Neural cell (in vitro differentiated cells): ENCODE results near the gene RLN3. TPM values are rescaled to one million over a fixed set of nuclear protein-coding genes. Genes with fewer than 3 reads are reported as not detected.
"Not testable (repeated sequence)": the region's sequence is repeated elsewhere in the genome, so short reads cannot be mapped to it uniquely, and the experiment has no call there.

Experiments
- H2AFZ ChIP-seq: fragments of 200-600, 300-800 bp; sonication (generic), shearing (Covaris generic); 2 replicates; pipeline ENCODE4 v1.6.0; 2014; ENCODE audit warnings: low read depth, mild to moderate bottlenecking, antibody characterized with exemption, low read length, moderate library complexity
- H3F3A ChIP-seq: fragments of 200-600 bp; shearing (Covaris generic); 2 replicates; pipeline ENCODE4 v1.6.1; 2016; ENCODE audit warnings: mild to moderate bottlenecking, moderate library complexity, mixed read lengths, antibody characterized with exemption, low read length; ENCODE audit not compliant: insufficient read depth, poor library complexity, severe bottlenecking
- H3K27ac ChIP-seq: fragments of 200-600, 300-800 bp; sonication (generic), shearing (Covaris generic); 2 replicates; pipeline ENCODE4 v1.5.1; 2014; ENCODE audit warnings: mild to moderate bottlenecking, low read length, moderate library complexity
- H3K27me3 ChIP-seq: fragments of 300-800, 200-600 bp; sonication (generic), shearing (Covaris generic); 2 replicates; pipeline ENCODE4 v1.6.0; 2014; ENCODE audit warnings: mild to moderate bottlenecking, low read depth, low read length, moderate library complexity; ENCODE audit not compliant: insufficient read depth
- H3K36me3 ChIP-seq: fragments of 300-800, 200-600 bp; sonication (generic), shearing (Covaris generic); 2 replicates; pipeline ENCODE4 v1.5.1; 2014; ENCODE audit warnings: mild to moderate bottlenecking, antibody characterized with exemption, low read length, moderate library complexity; ENCODE audit not compliant: insufficient read depth
- H3K4me2 ChIP-seq: fragments of 300-800, 200-600 bp; sonication (generic), shearing (Covaris generic); 2 replicates; pipeline ENCODE4 v1.6.0; 2014; ENCODE audit warnings: mild to moderate bottlenecking, low read length
- H3K4me3 ChIP-seq: fragments of 300-800, 200-600 bp; sonication (generic), shearing (Covaris generic); 2 replicates; pipeline ENCODE4 v1.5.1; 2014; ENCODE audit warnings: mild to moderate bottlenecking, low read length, moderate library complexity
- H3K79me2 ChIP-seq: fragments of 200-600 bp; shearing (Covaris generic); replicated peaks from 2 replicates; pipeline ENCODE4 v1.6.0; 2014; ENCODE audit warnings: mild to moderate bottlenecking, low read length, moderate library complexity; ENCODE audit not compliant: insufficient read depth
- H3K9ac ChIP-seq: fragments of 300-800, 200-600 bp; sonication (generic), shearing (Covaris generic); 2 replicates; pipeline ENCODE4 v1.6.1; 2016; ENCODE audit warnings: mild to moderate bottlenecking, low read length, mixed read lengths
- H3K9me2 ChIP-seq: fragments of 200-600 bp; shearing (Covaris generic); 2 replicates; pipeline ENCODE4 v1.6.1; 2016; ENCODE audit warnings: mild to moderate bottlenecking, low read length, mixed read lengths; ENCODE audit not compliant: insufficient read depth
- H3K9me3 ChIP-seq: fragments of 200-600, 300-800 bp; sonication (generic), shearing (Covaris generic); 2 replicates; pipeline ENCODE4 v1.6.1; 2016; ENCODE audit warnings: mild to moderate bottlenecking, mixed run types, low read length, moderate library complexity, mixed read lengths
- H4K20me1 ChIP-seq: fragments of 200-600 bp; shearing (Covaris generic); 2 replicates; pipeline ENCODE4 v1.6.1; 2016; ENCODE audit warnings: mild to moderate bottlenecking, mixed run types; ENCODE audit not compliant: insufficient read depth
- CTCF ChIP-seq: fragments of 450-650 bp; IDR thresholded peaks from 2 replicates; pipeline ENCODE4 v1.5.1; 2014; ENCODE audit warnings: antibody characterized with exemption, mild to moderate bottlenecking, moderate library complexity; ENCODE audit not compliant: poor library complexity, severe bottlenecking
- EZH2 ChIP-seq: fragments of 200-600, 300-800 bp; shearing (Covaris generic), sonication (generic); IDR thresholded peaks from 2 replicates; pipeline ENCODE4 v1.6.1; 2014; ENCODE audit warnings: antibody characterized with exemption, low read length, borderline replicate concordance, mild to moderate bottlenecking; ENCODE audit not compliant: insufficient read depth, poor library complexity, severe bottlenecking
- POLR2AphosphoS5 ChIP-seq: IDR thresholded peaks from 2 replicates; pipeline ENCODE4 v1.6.1; 2012
- REST ChIP-seq: IDR thresholded peaks from 2 replicates; pipeline ENCODE4 v1.6.1; 2012; ENCODE audit warnings: borderline replicate concordance
- SMC3 ChIP-seq: fragments of 450-650 bp; conservative IDR thresholded peaks from 2 replicates; pipeline ENCODE4 v1.6.1; 2014; ENCODE audit warnings: antibody characterized with exemption, mild to moderate bottlenecking, moderate library complexity; ENCODE audit not compliant: poor library complexity
- polyA plus RNA-seq: library from polyadenylated mRNA; depleted of rRNA; stranded (reverse); fragments of >200 nt; gene quantifications from 2 replicates; pipeline ENCODE4 v1.2.3, GENCODE V29; 2014

The RLN3 gene
- polyA plus RNA-seq, 1 donor from 2014 or later: not detected

GRCh38 chr19:14042659-14043608 lies 15.0 kb downstream of the RLN3 start:
- H3K9me3 ChIP-seq, H3K4me3 ChIP-seq, H3F3A ChIP-seq, H3K27me3 ChIP-seq, H3K9me2 ChIP-seq, H3K4me2 ChIP-seq, H3K36me3 ChIP-seq, H3K27ac ChIP-seq, H3K9ac ChIP-seq, H4K20me1 ChIP-seq, H3K79me2 ChIP-seq, H2AFZ ChIP-seq: not testable (repeated sequence)
- peak; percentile 45 for TF ChIP-seq CTCF

GRCh38 chr19:14047866-14048265 lies 19.9 kb downstream of the RLN3 start:
- H3K27me3 ChIP-seq, H3K9me2 ChIP-seq, H3F3A ChIP-seq, H4K20me1 ChIP-seq, H3K79me2 ChIP-seq, H3K9me3 ChIP-seq, H3K4me3 ChIP-seq, H3K9ac ChIP-seq, H3K4me2 ChIP-seq, H2AFZ ChIP-seq, H3K36me3 ChIP-seq, H3K27ac ChIP-seq: not testable (repeated sequence)

GRCh38 chr19:14048443-14049153 lies 20.6 kb downstream of the RLN3 start:
- TF ChIP-seq POLR2AphosphoS5: no peak
- TF ChIP-seq REST: no peak
- no peak for TF ChIP-seq SMC3
- peak; percentile 62 for TF ChIP-seq CTCF
- no peak for TF ChIP-seq EZH2
- no peak overlapping the region for H3K4me2 ChIP-seq
- no peak overlapping the region for H3K9ac ChIP-seq
- H3K9me2 ChIP-seq: no peaks in the 10 kb centered on the region
- no peaks in the 10 kb centered on the region for H3F3A ChIP-seq
- H3K27ac ChIP-seq: no peak overlapping the region
- H3K27me3 ChIP-seq: no peaks in the 10 kb centered on the region
- no peak overlapping the region for H3K4me3 ChIP-seq
- no peaks in the 10 kb centered on the region for H3K36me3 ChIP-seq
- H2AFZ ChIP-seq: no peak overlapping the region
- H3K9me3 ChIP-seq: no peaks in the 10 kb centered on the region
- no peaks in the 10 kb centered on the region for H4K20me1 ChIP-seq
- H3K79me2 ChIP-seq: no peaks in the 10 kb centered on the region
